HepG2 (cell line): ENCODE data around the gene ANKLE1. TPM values are rescaled to one million over a fixed set of nuclear protein-coding genes. Genes with fewer than 3 reads are reported as not detected.

Source experiments
- AHDC1 ChIP-seq: sonication (generic); formaldehyde crosslinking; IDR thresholded peaks from 2 replicates; pipeline ENCODE4 v1.5.1; 2020; ENCODE audit warnings: mild to moderate bottlenecking, missing genetic modification reagents, borderline replicate concordance
- ATRX ChIP-seq: sonication (generic); formaldehyde crosslinking; IDR thresholded peaks from 2 replicates; pipeline ENCODE4 v1.4.0; 2020; ENCODE audit warnings: missing genetic modification reagents, borderline replicate concordance
- GATAD1 ChIP-seq: IDR thresholded peaks from 2 replicates; pipeline ENCODE4 v1.6.1; 2016; ENCODE audit warnings: missing genetic modification reagents, missing compliant biosample characterization
- PATZ1 ChIP-seq: sonication (generic); formaldehyde crosslinking; IDR thresholded peaks from 2 replicates; pipeline ENCODE4 v1.4.0; 2020; ENCODE audit warnings: missing genetic modification reagents
- TCF7 ChIP-seq: sonication (generic); IDR thresholded peaks from 2 replicates; pipeline ENCODE4 v1.6.1; 2016; ENCODE audit warnings: antibody characterized with exemption, low read depth
- ZBTB38 ChIP-seq: sonication (generic); formaldehyde crosslinking; IDR thresholded peaks from 2 replicates; pipeline ENCODE4 v1.5.1; 2020; ENCODE audit warnings: mild to moderate bottlenecking, missing genetic modification reagents
- ZFX ChIP-seq: sonication (generic); formaldehyde crosslinking; IDR thresholded peaks from 2 replicates; pipeline ENCODE4 v1.4.0; 2020; ENCODE audit warnings: mild to moderate bottlenecking, low read depth, missing genetic modification reagents, moderate library complexity
- ZIK1 ChIP-seq: sonication (generic); formaldehyde crosslinking; IDR thresholded peaks from 2 replicates; pipeline ENCODE4 v1.5.0; 2020; ENCODE audit warnings: mild to moderate bottlenecking, low read depth, missing genetic modification reagents, borderline replicate concordance
- ZNF709 ChIP-seq: sonication (generic); formaldehyde crosslinking; IDR thresholded peaks from 2 replicates; pipeline ENCODE4 v1.5.0; 2020; ENCODE audit warnings: mild to moderate bottlenecking, missing genetic modification reagents
- polyA plus RNA-seq, 8 experiments: library from polyadenylated mRNA; depleted of rRNA in 3 of 8; stranded (reverse) in 7 of 8; unstranded in 1 of 8; fragments of >200 nt; fragmentation: Illumina TruSeq in 4 of 8; extraction: Trizol in 4 of 8; gene quantifications; 2 replicates each; pipeline versions ENCODE4 v1.2.1 to v1.2.3, GENCODE V29; 2011 to 2016; ENCODE audit warnings: low read depth in 4 of 8, missing spikeins in 1 of 8, mixed read lengths in 1 of 8; ENCODE audit not compliant: insufficient read depth in 1 of 8
- total RNA-seq, 5 experiments: library from RNA; depleted of rRNA; stranded (reverse); fragments of >200 nt; fragmentation: Illumina TruSeq; extraction: Trizol; gene quantifications; 2 replicates each; pipeline ENCODE4 v1.2.3, GENCODE V29; 2016; ENCODE audit warnings: low read depth in 1 of 5

The ANKLE1 gene
- total and polyA plus RNA-seq, 2 of the 13 experiments (the other 11 are each of a cell fraction or from before 2014, with no cell fraction given): 0.69 to 1.5 TPM

GRCh38 chr19:17326595-17326966, 44.9 kb downstream of the ANKLE1 start (continued):
- TF ChIP-seq AHDC1 (CRISPR knock-in tag) (no peak), ZFX (CRISPR knock-in tag) (no peak), ZNF709 (no peak), ZBTB38 (CRISPR knock-in tag) (no peak), PATZ1 (CRISPR knock-in tag) (no peak), ZIK1 (CRISPR knock-in tag) (no peak), GATAD1 (CRISPR knock-in tag) (no peak), TCF7 (no peak), ATRX (CRISPR knock-in tag) (no peak)
